ENCODE results near the gene MARCHF7. TPM values are rescaled to one million over a fixed set of nuclear protein-coding genes. Genes with fewer than 3 reads are reported as not detected.
"Not testable (repeated sequence)": the region's sequence is repeated elsewhere in the genome, so short reads cannot be mapped to it uniquely, and the experiment has no call there.

The MARCHF7 gene
- total RNA-seq, 4 donors from 2014 or later, result 101 to 132 (median 103) TPM

DNA sequence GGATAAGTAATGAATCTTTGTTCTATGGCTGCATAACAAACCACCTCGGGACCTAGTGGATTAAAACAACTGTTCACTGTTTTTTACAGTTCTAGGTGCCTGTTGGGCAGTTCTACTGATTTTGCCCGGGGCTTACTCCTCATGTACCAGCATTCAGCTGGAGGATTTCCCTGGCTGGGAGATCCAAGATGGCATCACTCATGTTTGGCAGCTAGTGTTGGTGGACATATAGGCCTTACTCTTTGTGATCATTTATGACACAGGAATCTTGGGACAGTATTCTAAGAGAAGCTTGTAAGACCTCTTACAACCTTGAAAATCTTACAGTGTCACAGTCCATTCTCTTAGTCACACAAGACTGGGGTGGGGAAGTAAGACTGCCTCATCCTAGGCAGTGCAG is 4.6 kb downstream of the MARCHF7 start:
- Histone ChIP-seq H3K4me1 (peaks cover 0 to 82% (median 45%) of the 10 kb centered on the region in 3 donors), H3K27me3 (no peaks in the 10 kb centered on the region), H3K4me3 (no peak overlapping the region), H3K9me3 (no peaks in the 10 kb centered on the region), H3K27ac (peak overlapping the region in 3 of 4 donors; percentile 41 to 98 (median 72)), H3K36me3 (peaks cover 6 to 61% (median 6%) of the 10 kb centered on the region in 3 donors)
- TF ChIP-seq POLR2A (IDR thresholded peaks at IDR 0.05), result no peak
- TF ChIP-seq, protein P1, sequence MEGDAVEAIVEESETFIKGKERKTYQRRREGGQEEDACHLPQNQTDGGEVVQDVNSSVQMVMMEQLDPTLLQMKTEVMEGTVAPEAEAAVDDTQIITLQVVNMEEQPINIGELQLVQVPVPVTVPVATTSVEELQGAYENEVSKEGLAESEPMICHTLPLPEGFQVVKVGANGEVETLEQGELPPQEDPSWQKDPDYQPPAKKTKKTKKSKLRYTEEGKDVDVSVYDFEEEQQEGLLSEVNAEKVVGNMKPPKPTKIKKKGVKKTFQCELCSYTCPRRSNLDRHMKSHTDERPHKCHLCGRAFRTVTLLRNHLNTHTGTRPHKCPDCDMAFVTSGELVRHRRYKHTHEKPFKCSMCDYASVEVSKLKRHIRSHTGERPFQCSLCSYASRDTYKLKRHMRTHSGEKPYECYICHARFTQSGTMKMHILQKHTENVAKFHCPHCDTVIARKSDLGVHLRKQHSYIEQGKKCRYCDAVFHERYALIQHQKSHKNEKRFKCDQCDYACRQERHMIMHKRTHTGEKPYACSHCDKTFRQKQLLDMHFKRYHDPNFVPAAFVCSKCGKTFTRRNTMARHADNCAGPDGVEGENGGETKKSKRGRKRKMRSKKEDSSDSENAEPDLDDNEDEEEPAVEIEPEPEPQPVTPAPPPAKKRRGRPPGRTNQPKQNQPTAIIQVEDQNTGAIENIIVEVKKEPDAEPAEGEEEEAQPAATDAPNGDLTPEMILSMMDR (IDR thresholded peaks at IDR 0.05), result no peak
- DNase-seq, result no peak
- 76 to 82% methylated on average over 2 of the region's 2 CpGs for WGBS, 2 donors
- intact Hi-C loops (cut with DNase I), result no loop called here

DNA sequence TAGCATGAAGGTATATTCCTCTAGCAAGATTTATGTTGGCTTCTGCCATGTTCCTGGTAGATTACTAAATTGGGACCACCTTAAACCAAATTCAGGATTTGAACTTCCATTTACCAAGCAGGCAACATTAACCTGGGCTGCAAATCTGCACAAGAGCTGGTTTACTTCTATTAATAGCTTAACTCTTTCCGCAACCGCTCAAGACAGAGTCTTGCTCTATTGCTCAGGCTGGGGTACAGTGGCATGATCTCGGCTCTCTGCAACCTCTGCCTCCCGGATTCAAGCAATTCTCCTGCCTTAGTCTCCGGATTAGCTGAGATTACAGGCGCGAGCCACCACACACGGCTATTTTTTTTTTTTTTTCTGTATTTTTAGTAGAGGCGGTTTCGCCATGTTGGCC is 8.4 kb downstream of the MARCHF7 start:
- peaks cover 0 to 84% (median 49%) of the 10 kb centered on the region in 3 donors for H3K4me1 ChIP-seq
- no peaks in the 10 kb centered on the region for H3K9me3 ChIP-seq
- no peaks in the 10 kb centered on the region for H3K27me3 ChIP-seq
- H3K4me3 ChIP-seq, result no peak overlapping the region
- TF ChIP-seq, protein P1 (IDR thresholded peaks at IDR 0.05), result no peak
- no peak for TF ChIP-seq POLR2A (IDR thresholded peaks at IDR 0.05)
- H3K27ac ChIP-seq, result no peak overlapping the region
- intact Hi-C loops (cut with DNase I), result no loop called here
- no peak for DNase-seq
- 89 to 93% methylated on average over 10 of the region's 10 CpGs for WGBS, 2 donors
- peaks cover 6 to 65% (median 6%) of the 10 kb centered on the region in 3 donors for H3K36me3 ChIP-seq

DNA sequence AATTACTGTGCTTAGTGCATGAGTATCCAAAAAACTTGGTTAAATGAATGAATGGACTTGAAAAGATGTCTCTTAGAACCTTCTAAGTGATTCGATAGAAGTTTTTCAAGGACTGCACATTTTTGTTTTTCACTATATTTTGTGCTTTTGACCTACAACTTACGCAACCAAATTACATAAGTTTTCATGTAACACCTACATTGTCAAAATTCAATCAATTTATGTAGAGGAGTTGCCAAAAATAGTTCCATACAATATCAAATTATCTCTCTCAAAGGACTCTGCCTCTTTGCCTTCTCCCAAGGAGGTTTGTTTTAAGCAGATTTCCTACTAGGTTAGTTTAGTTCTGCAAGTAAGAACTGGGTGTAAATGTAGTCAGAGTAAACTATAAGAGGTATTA is 10.3 kb downstream of the MARCHF7 start:
- WGBS, 2 donors, result 74 to 94% methylated on average over 2 of the region's 2 CpGs
- intact Hi-C loops (cut with DNase I), result no loop called here
- no peak for DNase-seq
- H3K27me3 ChIP-seq, result no peaks in the 10 kb centered on the region
- TF ChIP-seq POLR2A (IDR thresholded peaks at IDR 0.05), result no peak
- TF ChIP-seq, protein P1 (IDR thresholded peaks at IDR 0.05), result no peak
- H3K27ac ChIP-seq, result no peak overlapping the region
- no peaks in the 10 kb centered on the region for H3K9me3 ChIP-seq
- H3K4me3 ChIP-seq, result no peak overlapping the region
- H3K4me1 ChIP-seq, result peaks cover 0 to 73% (median 36%) of the 10 kb centered on the region in 3 donors
- peaks cover 0 to 65% (median 6%) of the 10 kb centered on the region in 3 donors for H3K36me3 ChIP-seq

DNA sequence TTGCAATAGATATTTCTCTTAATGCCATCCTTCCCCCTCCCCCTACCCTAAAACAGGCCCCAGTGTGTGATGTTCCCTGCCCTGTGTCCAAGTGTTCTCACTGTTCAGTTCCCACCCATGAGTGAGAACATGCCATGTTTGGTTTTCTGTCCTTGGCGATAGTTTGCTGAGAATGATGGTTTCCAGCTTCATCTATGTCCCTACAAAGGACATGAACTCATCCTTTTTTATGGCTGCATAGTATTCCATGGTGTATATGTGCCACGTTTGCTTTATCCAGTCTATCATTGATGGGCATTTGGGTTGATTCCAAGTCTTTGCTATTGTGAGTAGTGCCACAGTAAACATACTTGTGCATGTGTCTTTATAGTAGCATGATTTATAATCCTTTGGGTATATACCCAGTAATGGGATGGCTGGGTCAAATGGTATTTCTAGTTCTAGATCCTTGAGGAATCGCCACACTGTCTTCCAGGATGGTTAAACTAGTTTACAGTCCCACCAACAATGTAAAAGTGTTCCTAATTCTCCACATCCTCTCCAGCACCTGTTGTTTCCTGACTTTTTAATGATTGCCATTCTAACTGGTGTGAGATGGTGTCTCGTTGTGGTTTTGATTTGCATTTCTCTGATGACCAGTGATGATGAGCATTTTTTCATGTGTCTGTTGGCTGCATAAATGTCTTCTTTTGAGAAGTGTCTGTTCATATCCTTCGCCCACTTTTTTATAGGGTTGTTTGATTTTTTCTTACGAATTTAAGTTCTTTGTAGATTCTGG is 12.7 kb downstream of the MARCHF7 start:
- intact Hi-C loops (cut with DNase I); DNase-seq; H3K9me3 ChIP-seq; H3K27ac ChIP-seq; H3K27me3 ChIP-seq; H3K4me3 ChIP-seq: not testable (repeated sequence)
- Histone ChIP-seq H3K4me1 (peaks cover 0 to 65% (median 31%) of the 10 kb centered on the region in 3 donors), H3K36me3 (peaks cover 0 to 62% (median 2%) of the 10 kb centered on the region in 3 donors)
- WGBS, 2 donors, result 92 to 95% methylated on average over 6 of the region's 6 CpGs

DNA sequence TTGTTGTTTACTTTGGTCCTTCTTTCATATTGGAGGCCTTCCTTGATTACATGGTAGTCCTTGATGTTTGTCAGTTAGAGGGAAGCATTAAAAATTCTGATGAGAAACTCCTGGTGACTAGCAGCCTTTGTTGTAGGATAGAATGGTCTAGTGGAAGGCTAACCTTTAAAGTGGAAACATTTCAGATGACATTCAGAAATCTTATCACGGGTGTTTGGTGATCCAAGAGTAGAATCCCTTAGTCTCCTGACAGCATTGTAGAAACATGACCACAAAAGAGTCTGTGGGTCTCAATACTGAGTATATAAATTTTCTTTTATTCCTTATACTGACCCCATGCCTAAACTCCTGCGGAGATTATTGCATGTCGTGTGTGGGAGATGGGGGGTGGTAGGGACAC is 13.4 kb downstream of the MARCHF7 start:
- intact Hi-C loops (cut with DNase I), result no loop called here
- H3K4me3 ChIP-seq, result no peak overlapping the region
- TF ChIP-seq, protein P1 (IDR thresholded peaks at IDR 0.05), result no peak
- TF ChIP-seq POLR2A (IDR thresholded peaks at IDR 0.05), result no peak
- H3K36me3 ChIP-seq, result peaks cover 0 to 62% (median 5%) of the 10 kb centered on the region in 3 donors
- H3K9me3 ChIP-seq, result no peaks in the 10 kb centered on the region
- H3K27me3 ChIP-seq, result no peaks in the 10 kb centered on the region
- H3K27ac ChIP-seq, result no peak overlapping the region
- DNase-seq, result no peak
- H3K4me1 ChIP-seq, result peaks cover 0 to 58% (median 30%) of the 10 kb centered on the region in 3 donors
- 91 to 94% methylated on average over 3 of the region's 3 CpGs for WGBS, 2 donors

Data from esophagus squamous epithelium (tissue), 5 donors.